HFFc6 (cell line): Measurements from ENCODE around the gene LRRC59. TPM values are rescaled to one million over a fixed set of nuclear protein-coding genes. Genes with fewer than 3 reads are reported as not detected.
"Not testable (repeated sequence)": the region's sequence is repeated elsewhere in the genome, so short reads cannot be mapped to it uniquely, and the experiment has no call there.

Experiments used
- DNase-seq: peaks from one replicate; pipeline ENCODE4 v3.0.0-alpha.2; 2018
- H3K27ac Mint-ChIP-seq: 2 replicates; pipeline ENCODE4 v1.8.0; 2020; ENCODE audit warnings: mild to moderate bottlenecking, mixed read lengths
- H3K27me3 Mint-ChIP-seq: 2 replicates; pipeline ENCODE4 v1.8.0; 2021; ENCODE audit warnings: mild to moderate bottlenecking, moderate library complexity, mixed read lengths; ENCODE audit not compliant: insufficient read depth
- H3K36me3 Mint-ChIP-seq: 2 replicates; pipeline ENCODE4 v1.8.0; 2021; ENCODE audit warnings: low read depth, mixed read lengths
- H3K4me1 Mint-ChIP-seq: 2 replicates; pipeline ENCODE4 v1.8.0; 2020; ENCODE audit warnings: low read depth, mixed read lengths
- H3K4me3 Mint-ChIP-seq: 2 replicates; pipeline ENCODE4 v1.8.0; 2020; ENCODE audit warnings: mild to moderate bottlenecking, moderate library complexity, mixed read lengths
- H3K9me3 Mint-ChIP-seq: 2 replicates; pipeline ENCODE4 v1.8.0; 2020; ENCODE audit warnings: mild to moderate bottlenecking, mixed read lengths
- CTCF ChIP-seq: fragments of 200-600 bp; sonication (generic); IDR thresholded peaks from 2 replicates; pipeline ENCODE4 v1.5.0; 2021; ENCODE audit warnings: antibody characterized with exemption, mild to moderate bottlenecking
- total RNA-seq, 6 experiments: library from RNA; stranded (reverse); fragmentation: NEBNext Ultra II Directional; extraction: Animal tissue kit (Norgen Biotek cat#: 25700); gene quantifications; 2 replicates in 1 of 6; 3 replicates in 5 of 6; pipeline ENCODE4 v1.2.3, GENCODE V29; 2021

LRRC59 gene
- total RNA-seq, 6 experiments from 2014 or later, result 214 to 272 (median 261) TPM

- not testable (repeated sequence) for H3K27me3 Mint-ChIP-seq, H3K9me3 Mint-ChIP-seq, DNase-seq, H3K36me3 Mint-ChIP-seq
- peak overlapping the region; percentile 54 for H3K27ac Mint-ChIP-seq
- H3K4me3 Mint-ChIP-seq, result peak overlapping the region; percentile 61; the same call in 1 of the 2 replicates
- peaks cover 24% of the 10 kb centered on the region for H3K4me1 Mint-ChIP-seq
- peak; percentile 41; the same call in 1 of the 2 replicates for TF ChIP-seq CTCF
These were observed 63.8 kb downstream of the LRRC59 start for GRCh38 chr17:50333291-50334057.

GRCh38 chr17:50332196-50332595 lies 65.1 kb downstream of the LRRC59 start:
- H3K36me3 Mint-ChIP-seq, result no peaks in the 10 kb centered on the region
- TF ChIP-seq CTCF, result no peak
- peaks cover 5% of the 10 kb centered on the region for H3K27me3 Mint-ChIP-seq
- no peak overlapping the region for H3K4me3 Mint-ChIP-seq
- no peaks in the 10 kb centered on the region for H3K9me3 Mint-ChIP-seq
- DNase-seq, result no peak
- H3K4me1 Mint-ChIP-seq, result peaks cover 24% of the 10 kb centered on the region
- no peak overlapping the region for H3K27ac Mint-ChIP-seq

Other genes starting within 250 kb of the LRRC59 start
- gene PPP1R9B, start 246.8 kb downstream of the LRRC59 start, total RNA-seq, result 10 to 100 TPM; 66.4 to 78.5 (median 68.7) TPM
- gene SGCA, start 231.5 kb downstream of the LRRC59 start, total RNA-seq, result under 1 TPM; 0.28 to 0.91 (median 0.76) TPM
- gene COL1A1, start 195.9 kb downstream of the LRRC59 start, total RNA-seq, result 1,000 to 10,000 TPM; 4,948 to 7,804 (median 5,240) TPM
- gene TMEM92, start 123.1 kb downstream of the LRRC59 start, total RNA-seq, result under 1 TPM in 3 of 6 experiments, not detected in 3; 0.17 to 0.24 (median 0.18) TPM
- gene XYLT2, start 51.4 kb downstream of the LRRC59 start, total RNA-seq, result 10 to 100 TPM; 38.9 to 47.1 (median 43.2) TPM
- gene MRPL27, start 24.3 kb downstream of the LRRC59 start, total RNA-seq, result 10 to 100 TPM; 70.0 to 78.7 (median 75.0) TPM
- gene EME1, start 24.3 kb downstream of the LRRC59 start, total RNA-seq, result 1 to 10 TPM; 3.3 to 7.7 (median 6.5) TPM
- 10 to 100 TPM; 15.3 to 23.3 (median 17.5) TPM for gene ACSF2, start 28.7 kb upstream of the LRRC59 start, total RNA-seq
- not detected for gene CHAD, start 71.4 kb upstream of the LRRC59 start, total RNA-seq
- 10 to 100 TPM; 14.9 to 20.4 (median 17.5) TPM for gene RSAD1, start 81.3 kb upstream of the LRRC59 start, total RNA-seq
- gene MYCBPAP, start 110.9 kb upstream of the LRRC59 start, total RNA-seq, result under 1 TPM; 0.12 to 0.76 (median 0.28) TPM
- gene EPN3, start 135.2 kb upstream of the LRRC59 start, total RNA-seq, result under 1 TPM in 1 of 6 experiments, not detected in 5; 0.05 TPM
- 10 to 100 TPM; 53.4 to 71.2 (median 62.6) TPM for gene SPATA20, start 149.7 kb upstream of the LRRC59 start, total RNA-seq
- under 1 TPM in 5 of 6 experiments, not detected in 1; 0.03 to 0.19 (median 0.05) TPM for gene CACNA1G, start 163.2 kb upstream of the LRRC59 start, total RNA-seq
- 10 to 100 TPM; 18.4 to 23.6 (median 21.3) TPM for gene ABCC3, start 237.4 kb upstream of the LRRC59 start, total RNA-seq